H7 (cell line): ENCODE measurements around the gene RAB20. TPM values are rescaled to one million over a fixed set of nuclear protein-coding genes. Genes with fewer than 3 reads are reported as not detected.

Source experiments
- DNase-seq: peaks from one replicate; pipeline ENCODE4 v3.0.0; 2012
- H3K27me3 ChIP-seq: 2 replicates; pipeline ENCODE4 v1.6.0; 2011; ENCODE audit warnings: mild to moderate bottlenecking, low read length; ENCODE audit not compliant: control insufficient read depth, insufficient read depth
- H3K36me3 ChIP-seq: replicated peaks from 2 replicates; pipeline ENCODE4 v1.5.1; 2011; ENCODE audit warnings: low read length; ENCODE audit not compliant: control insufficient read depth, insufficient read depth
- H3K4me3 ChIP-seq: 2 replicates; pipeline ENCODE4 v1.5.1; 2011; ENCODE audit warnings: low read depth, mild to moderate bottlenecking, control low read depth, low read length, moderate library complexity; ENCODE audit not compliant: insufficient read depth
- total RNA-seq: library from RNA; depleted of rRNA; stranded (reverse); fragments of >200 nt; shearing (Covaris generic); gene quantifications from 2 replicates; pipeline ENCODE4 v1.2.3, GENCODE V29; 2014

Gene RAB20
- total RNA-seq, 1 experiment from 2014 or later: 20.8 TPM

- Histone ChIP-seq H3K4me3 (no peak overlapping the region), H3K27me3 (no peaks in the 10 kb centered on the region; the same call in 1 of the 2 replicates), H3K36me3 (no peaks in the 10 kb centered on the region)
- no peak for DNase-seq
Measured at GRCh38 chr13:110565296-110565695, 3.8 kb upstream of the RAB20 start.

- no peaks in the 10 kb centered on the region; the same call in 1 of the 2 replicates for H3K27me3 ChIP-seq
- no peak overlapping the region for H3K4me3 ChIP-seq
- DNase-seq: no peak
- no peaks in the 10 kb centered on the region for H3K36me3 ChIP-seq
Measured at GRCh38 chr13:110564472-110564985, 3.0 kb upstream of the RAB20 start.

GRCh38 chr13:110563463-110563774, 1.9 kb upstream of the RAB20 start:
- Histone ChIP-seq H3K36me3 (no peaks in the 10 kb centered on the region), H3K27me3 (no peaks in the 10 kb centered on the region; the same call in 1 of the 2 replicates), H3K4me3 (no peak overlapping the region)
- no peak for DNase-seq

- no peak overlapping the region for H3K4me3 ChIP-seq
- no peaks in the 10 kb centered on the region for H3K36me3 ChIP-seq
- H3K27me3 ChIP-seq: no peaks in the 10 kb centered on the region; the same call in 1 of the 2 replicates
- no peak for DNase-seq
Measured at GRCh38 chr13:110562696-110563462, 1.4 kb upstream of the RAB20 start.

GRCh38 chr13:110562036-110562597, 595 bp upstream of the RAB20 start:
- DNase-seq: no peak
- Histone ChIP-seq H3K4me3 (peak overlapping the region; percentile 86), H3K36me3 (no peaks in the 10 kb centered on the region), H3K27me3 (no peaks in the 10 kb centered on the region; the same call in 1 of the 2 replicates)

- no peaks in the 10 kb centered on the region; the same call in 1 of the 2 replicates for H3K27me3 ChIP-seq
Measured at GRCh38 chr13:110560601-110561343, 750 bp downstream of the RAB20 start.

GRCh38 chr13:110559986-110560385, 1.5 kb downstream of the RAB20 start:
- no peaks in the 10 kb centered on the region; the same call in 1 of the 2 replicates for H3K27me3 ChIP-seq

More at GRCh38 chr13:110560601-110561343, 750 bp downstream of the RAB20 start:
- DNase-seq: no peak
- Histone ChIP-seq H3K36me3 (peaks cover 2% of the 10 kb centered on the region), H3K4me3 (peak overlapping the region; percentile 86)

GRCh38 chr13:110559429-110559943, 2.0 kb downstream of the RAB20 start:
- no peak overlapping the region for H3K4me3 ChIP-seq
- no peak for DNase-seq
- H3K36me3 ChIP-seq: peaks cover 2% of the 10 kb centered on the region
- no peaks in the 10 kb centered on the region; the same call in 1 of the 2 replicates for H3K27me3 ChIP-seq

More at GRCh38 chr13:110559986-110560385, 1.5 kb downstream of the RAB20 start:
- peaks cover 2% of the 10 kb centered on the region for H3K36me3 ChIP-seq
- DNase-seq: no peak
- no peak overlapping the region for H3K4me3 ChIP-seq

GRCh38 chr13:110557610-110558305, 3.8 kb downstream of the RAB20 start:
- no peaks in the 10 kb centered on the region; the same call in 1 of the 2 replicates for H3K27me3 ChIP-seq
- H3K36me3 ChIP-seq: peaks cover 2% of the 10 kb centered on the region
- no peak for DNase-seq
- H3K4me3 ChIP-seq: no peak overlapping the region

- no peak for DNase-seq
- Histone ChIP-seq H3K27me3 (no peaks in the 10 kb centered on the region; the same call in 1 of the 2 replicates), H3K4me3 (no peak overlapping the region), H3K36me3 (peaks cover 2% of the 10 kb centered on the region)
Measured at GRCh38 chr13:110557082-110557481, 4.4 kb downstream of the RAB20 start.

- Histone ChIP-seq H3K4me3 (no peak overlapping the region), H3K36me3 (peaks cover 2% of the 10 kb centered on the region), H3K27me3 (no peaks in the 10 kb centered on the region; the same call in 1 of the 2 replicates)
- no peak for DNase-seq
Measured at GRCh38 chr13:110556224-110556606, 5.3 kb downstream of the RAB20 start.

GRCh38 chr13:110555601-110556223, 5.8 kb downstream of the RAB20 start:
- Histone ChIP-seq H3K4me3 (no peak overlapping the region), H3K36me3 (peaks cover 2% of the 10 kb centered on the region), H3K27me3 (no peaks in the 10 kb centered on the region; the same call in 1 of the 2 replicates)
- no peak for DNase-seq

- no peak for DNase-seq
- no peaks in the 10 kb centered on the region for H3K27me3 ChIP-seq
- H3K36me3 ChIP-seq: peaks cover 2% of the 10 kb centered on the region
- no peak overlapping the region for H3K4me3 ChIP-seq
Measured at GRCh38 chr13:110554946-110555345, 6.6 kb downstream of the RAB20 start.
